NOMO-1 treated with dmso at 0.1 percent for 144 hours (cell line): ENCODE data around the gene OPALIN.

ENCODE experiments used
- DNase-seq: peaks from one replicate; lab custom pipeline; 2025; ENCODE audit not compliant: unreplicated experiment; lab: John Stamatoyannopoulos, UW

The OPALIN gene

GRCh38 chr10:96374639-96374984, 15.8 kb upstream of the OPALIN start:
- DNase-seq = no peak

- DNase-seq = no peak
Measured at GRCh38 chr10:96374004-96374403, 15.2 kb upstream of the OPALIN start.

- DNase-seq = no peak
Measured at GRCh38 chr10:96371356-96371755, 12.6 kb upstream of the OPALIN start.

- peak; percentile 2 for DNase-seq
Measured at GRCh38 chr10:96370584-96371157, 11.9 kb upstream of the OPALIN start.

- DNase-seq = no peak
Measured at GRCh38 chr10:96369890-96370583, 11.2 kb upstream of the OPALIN start.

- no peak for DNase-seq
Measured at GRCh38 chr10:96368971-96369370, 10.2 kb upstream of the OPALIN start.

- DNase-seq = no peak
Measured at GRCh38 chr10:96367470-96367869, 8.7 kb upstream of the OPALIN start.

GRCh38 chr10:96366508-96366907, 7.7 kb upstream of the OPALIN start:
- no peak for DNase-seq

GRCh38 chr10:96365571-96365970, 6.8 kb upstream of the OPALIN start:
- DNase-seq = no peak

- no peak for DNase-seq
Measured at GRCh38 chr10:96360766-96361165, 2.0 kb upstream of the OPALIN start.

GRCh38 chr10:96360331-96360730, 1.5 kb upstream of the OPALIN start:
- no peak for DNase-seq

- no peak for DNase-seq
Measured at GRCh38 chr10:96359616-96360015, 814 bp upstream of the OPALIN start.

GRCh38 chr10:96357038-96357620, 1.7 kb downstream of the OPALIN start:
- DNase-seq = no peak

- no peak for DNase-seq
Measured at GRCh38 chr10:96352582-96352981, 6.2 kb downstream of the OPALIN start.

GRCh38 chr10:96352027-96352426, 6.8 kb downstream of the OPALIN start:
- no peak for DNase-seq

GRCh38 chr10:96346295-96346694, 12.5 kb downstream of the OPALIN start:
- DNase-seq = no peak

GRCh38 chr10:96345222-96345621, 13.6 kb downstream of the OPALIN start:
- no peak for DNase-seq

- no peak for DNase-seq
Measured at GRCh38 chr10:96344178-96344577, 14.6 kb downstream of the OPALIN start.

GRCh38 chr10:96342402-96342801, 16.4 kb downstream of the OPALIN start:
- DNase-seq = no peak

GRCh38 chr10:96341219-96342182, 17.3 kb downstream of the OPALIN start:
- DNase-seq = no peak
